Measurements from ENCODE around the gene CYP2J2.
"Not testable (repeated sequence)": the region's sequence is repeated elsewhere in the genome, so short reads cannot be mapped to it uniquely, and the experiment has no call there.

The CYP2J2 gene

GRCh38 chr1:59917026-59917784, 9.4 kb downstream of the CYP2J2 start:
- no peak for DNase-seq (ENCODE audit: extremely low read depth, low read depth)
- TF ChIP-seq, protein P1, sequence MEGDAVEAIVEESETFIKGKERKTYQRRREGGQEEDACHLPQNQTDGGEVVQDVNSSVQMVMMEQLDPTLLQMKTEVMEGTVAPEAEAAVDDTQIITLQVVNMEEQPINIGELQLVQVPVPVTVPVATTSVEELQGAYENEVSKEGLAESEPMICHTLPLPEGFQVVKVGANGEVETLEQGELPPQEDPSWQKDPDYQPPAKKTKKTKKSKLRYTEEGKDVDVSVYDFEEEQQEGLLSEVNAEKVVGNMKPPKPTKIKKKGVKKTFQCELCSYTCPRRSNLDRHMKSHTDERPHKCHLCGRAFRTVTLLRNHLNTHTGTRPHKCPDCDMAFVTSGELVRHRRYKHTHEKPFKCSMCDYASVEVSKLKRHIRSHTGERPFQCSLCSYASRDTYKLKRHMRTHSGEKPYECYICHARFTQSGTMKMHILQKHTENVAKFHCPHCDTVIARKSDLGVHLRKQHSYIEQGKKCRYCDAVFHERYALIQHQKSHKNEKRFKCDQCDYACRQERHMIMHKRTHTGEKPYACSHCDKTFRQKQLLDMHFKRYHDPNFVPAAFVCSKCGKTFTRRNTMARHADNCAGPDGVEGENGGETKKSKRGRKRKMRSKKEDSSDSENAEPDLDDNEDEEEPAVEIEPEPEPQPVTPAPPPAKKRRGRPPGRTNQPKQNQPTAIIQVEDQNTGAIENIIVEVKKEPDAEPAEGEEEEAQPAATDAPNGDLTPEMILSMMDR (IDR thresholded peaks at IDR 0.05; ENCODE audit: low read depth, low read length): no peak

DNA sequence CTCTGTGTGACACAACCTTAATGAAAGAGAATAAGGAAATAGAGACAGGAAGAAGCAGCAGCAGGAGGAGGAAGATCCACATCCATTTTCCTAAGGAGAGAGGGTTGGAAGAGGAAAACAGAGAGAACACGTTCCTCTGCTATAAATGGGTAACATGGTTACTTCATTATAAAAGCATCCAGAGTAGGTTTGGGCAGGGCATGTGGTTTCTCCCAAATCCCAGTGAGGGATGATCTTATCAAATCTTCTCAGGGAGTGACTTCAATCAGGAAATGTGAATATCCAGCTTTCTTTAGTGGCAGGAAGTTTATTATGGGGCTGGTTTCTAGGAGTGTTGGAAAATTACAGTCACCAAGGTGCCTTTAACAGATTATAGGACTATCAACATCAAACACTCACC, 11.1 kb downstream of the CYP2J2 start:
- TF ChIP-seq, protein P1 (IDR thresholded peaks at IDR 0.05; ENCODE audit: low read depth, low read length): no peak
- no peak for DNase-seq (ENCODE audit: extremely low read depth, low read depth)

DNA sequence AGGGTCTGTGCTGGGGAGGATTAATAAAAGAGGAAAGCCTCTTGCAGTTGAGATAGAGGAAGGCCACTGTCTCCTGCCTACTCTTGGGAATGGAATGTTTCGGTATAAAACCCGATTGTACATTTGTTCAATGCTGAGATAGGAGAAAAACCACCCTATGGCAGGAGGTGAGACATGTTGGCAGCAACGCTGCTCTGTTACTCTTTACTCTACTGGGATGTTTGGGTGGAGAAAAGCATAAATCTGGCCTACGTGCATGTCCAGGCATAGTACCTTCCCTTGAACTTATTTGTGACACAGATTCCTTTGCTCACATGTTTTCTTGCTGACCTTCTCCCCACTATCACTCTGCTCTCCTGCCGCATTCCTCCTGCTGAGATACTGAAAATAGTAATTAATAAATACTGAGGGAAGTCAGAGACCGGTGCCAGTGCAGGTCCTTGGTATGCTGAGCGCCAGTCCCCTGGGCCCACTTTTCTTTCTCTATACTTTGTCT, 11.7 kb downstream of the CYP2J2 start:
- not testable (repeated sequence) for DNase-seq (ENCODE audit: extremely low read depth, low read depth)

- DNase-seq (ENCODE audit: extremely low read depth, low read depth): no peak
- TF ChIP-seq, protein P1 (IDR thresholded peaks at IDR 0.05; ENCODE audit: low read depth, low read length): no peak
These were observed 17.9 kb downstream of the CYP2J2 start for GRCh38 chr1:59908682-59909081.

GRCh38 chr1:59908084-59908483, 18.5 kb downstream of the CYP2J2 start:
- no peak for DNase-seq (ENCODE audit: extremely low read depth, low read depth)
- TF ChIP-seq, protein P1 (IDR thresholded peaks at IDR 0.05; ENCODE audit: low read depth, low read length): no peak

- TF ChIP-seq, protein P1 (IDR thresholded peaks at IDR 0.05; ENCODE audit: low read depth, low read length): no peak
- DNase-seq (ENCODE audit: extremely low read depth, low read depth): no peak
These were observed 19.6 kb downstream of the CYP2J2 start for GRCh38 chr1:59906931-59907330.

GRCh38 chr1:59903141-59903754, 23.3 kb downstream of the CYP2J2 start:
- TF ChIP-seq, protein P1 (IDR thresholded peaks at IDR 0.05; ENCODE audit: low read depth, low read length): peak; percentile 41
- no peak for DNase-seq (ENCODE audit: extremely low read depth, low read depth)
